K562 (cell line): ENCODE data around the gene ADAM22.

Experiments used
- ATF2 ChIP-seq: sonication (generic); formaldehyde crosslinking; IDR thresholded peaks from 2 replicates; pipeline ENCODE4 v1.8.1; 2022; ENCODE audit warnings: missing genetic modification reagents
- CBX2 ChIP-seq: fragments of 200-600 bp; sonication (generic); IDR thresholded peaks from one replicate; pipeline ENCODE4 v1.6.1; 2012; ENCODE audit warnings: mild to moderate bottlenecking, low read length, inconsistent platforms; ENCODE audit not compliant: insufficient read depth, poor library complexity, severe bottlenecking
- CBX3 ChIP-seq, 2 experiments: IDR thresholded peaks; 1 replicate in 1 of 2; 2 replicates in 1 of 2; pipeline ENCODE4 v1.6.1; 2012; ENCODE audit warnings: inconsistent platforms in 2 of 2, low read length in 2 of 2, borderline replicate concordance in 1 of 2, control low read depth in 1 of 2
- CCAR2 ChIP-seq: fragments of 200-400 bp; formaldehyde crosslinking; IDR thresholded peaks from 2 replicates; pipeline ENCODE4 v1.6.1; 2017; ENCODE audit warnings: mild to moderate bottlenecking, low read depth, low read length
- CTCF ChIP-seq, 3 experiments: IDR thresholded peaks in 2 of 3; conservative IDR thresholded peaks in 1 of 3; 2 replicates each; pipeline ENCODE4 v1.5.1; 2011 to 2012; ENCODE audit warnings: low read length in 3 of 3, mild to moderate bottlenecking in 3 of 3, control low read depth in 2 of 3, improper control_type of control experiment in 1 of 3, inconsistent platforms in 1 of 3, low read depth in 1 of 3, mixed read lengths in 1 of 3, moderate library complexity in 1 of 3; ENCODE audit not compliant: insufficient read depth in 2 of 3
- MTF1 ChIP-seq: fragments of 250-450 bp; sonication (Bioruptor Pico); IDR thresholded peaks from 2 replicates; pipeline ENCODE4 v1.9.0; 2021; ENCODE audit warnings: moderate library complexity, mild to moderate bottlenecking, inconsistent platforms, borderline replicate concordance
- NR1H2 ChIP-seq: sonication (generic); formaldehyde crosslinking; IDR thresholded peaks from 2 replicates; pipeline ENCODE4 v1.4.0; 2020; ENCODE audit warnings: mild to moderate bottlenecking, missing genetic modification reagents
- TCF7L2 ChIP-seq: fragments of 150-350 bp; IDR thresholded peaks from 2 replicates; pipeline ENCODE4 v1.6.1; 2016; ENCODE audit warnings: low read depth, mild to moderate bottlenecking, low read length, moderate library complexity

- TF ChIP-seq CBX3 (IDR thresholded peaks at IDR 0.05; ENCODE audit: borderline replicate concordance in 1 of 2, low read length in 2 of 2) (no peak), MTF1 (CRISPR knock-in tag) (no peak), CBX2 (no peak), TCF7L2 (no peak), CTCF (IDR thresholded peaks at IDR 0.05 in 2 of 3, conservative IDR thresholded peaks at IDR 0.05 in 1 of 3; ENCODE audit: insufficient read depth in 2 of 3, low read depth in 1 of 3, low read length in 3 of 3) (no peak), CCAR2 (no peak), NR1H2 (no peak), ATF2 (CRISPR knock-in tag) (no peak)
These were observed 14.2 kb upstream of the ADAM22 start for GRCh38 chr7:87919875-87920274.
